ENCODE measurements around the gene IKBKE.

DNA sequence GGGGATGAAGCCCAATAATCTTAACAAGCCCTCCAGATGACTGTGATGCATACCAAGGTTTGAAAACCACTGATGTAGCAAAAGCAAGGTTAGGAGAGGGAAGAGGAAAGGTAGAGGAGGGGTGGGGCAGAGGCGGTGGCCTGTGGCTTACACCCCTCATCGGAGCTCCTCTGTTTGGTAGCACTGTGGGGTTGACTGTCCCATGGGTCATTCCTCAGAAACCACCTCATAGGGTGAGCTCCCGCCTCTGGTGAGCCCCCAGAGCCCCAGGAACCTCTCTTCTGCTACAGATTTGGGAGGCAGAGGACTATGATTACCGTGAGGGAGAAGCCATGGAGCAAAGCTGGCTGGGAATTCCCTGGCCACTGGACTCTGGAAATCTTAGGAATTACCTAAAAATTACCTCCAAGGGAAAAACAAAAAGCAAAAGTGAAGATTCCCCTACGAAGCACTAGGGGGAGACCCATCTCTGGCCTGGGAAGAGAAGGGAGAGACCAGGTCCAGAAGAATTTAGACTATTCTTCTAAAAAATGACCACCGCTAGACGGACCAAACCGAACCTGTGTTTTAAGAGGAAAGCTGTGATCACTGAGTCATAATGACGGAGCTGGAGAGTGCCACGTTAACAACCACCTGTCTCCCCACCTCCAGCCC, 35.6 kb downstream of the IKBKE start:
- TF ChIP-seq EP300 (IDR thresholded peaks at IDR 0.05) = no peak
- TF ChIP-seq, protein P1, sequence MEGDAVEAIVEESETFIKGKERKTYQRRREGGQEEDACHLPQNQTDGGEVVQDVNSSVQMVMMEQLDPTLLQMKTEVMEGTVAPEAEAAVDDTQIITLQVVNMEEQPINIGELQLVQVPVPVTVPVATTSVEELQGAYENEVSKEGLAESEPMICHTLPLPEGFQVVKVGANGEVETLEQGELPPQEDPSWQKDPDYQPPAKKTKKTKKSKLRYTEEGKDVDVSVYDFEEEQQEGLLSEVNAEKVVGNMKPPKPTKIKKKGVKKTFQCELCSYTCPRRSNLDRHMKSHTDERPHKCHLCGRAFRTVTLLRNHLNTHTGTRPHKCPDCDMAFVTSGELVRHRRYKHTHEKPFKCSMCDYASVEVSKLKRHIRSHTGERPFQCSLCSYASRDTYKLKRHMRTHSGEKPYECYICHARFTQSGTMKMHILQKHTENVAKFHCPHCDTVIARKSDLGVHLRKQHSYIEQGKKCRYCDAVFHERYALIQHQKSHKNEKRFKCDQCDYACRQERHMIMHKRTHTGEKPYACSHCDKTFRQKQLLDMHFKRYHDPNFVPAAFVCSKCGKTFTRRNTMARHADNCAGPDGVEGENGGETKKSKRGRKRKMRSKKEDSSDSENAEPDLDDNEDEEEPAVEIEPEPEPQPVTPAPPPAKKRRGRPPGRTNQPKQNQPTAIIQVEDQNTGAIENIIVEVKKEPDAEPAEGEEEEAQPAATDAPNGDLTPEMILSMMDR (IDR thresholded peaks at IDR 0.05) = peak in 5 of 6 experiments; percentile 14 to 31 (median 23)
